H1 (cell line): ENCODE data around the gene MCF2L2. TPM values are rescaled to one million over a fixed set of nuclear protein-coding genes. Genes with fewer than 3 reads are reported as not detected.

Source experiments
- EZH2 ChIP-seq: fragments of 200-600 bp; sonication (generic); IDR thresholded peaks from 2 replicates; pipeline ENCODE4 v1.7.1; 2012; ENCODE audit warnings: low read depth, mild to moderate bottlenecking, moderate library complexity, low read length, inconsistent platforms; ENCODE audit not compliant: severe bottlenecking
- polyA plus RNA-seq, 7 experiments: library from polyadenylated mRNA; depleted of rRNA in 3 of 7; stranded (reverse) in 5 of 7; unstranded in 2 of 7; fragments of >200 nt in 5 of 7; fragments of 200-250 nt in 2 of 7; gene quantifications; 1 replicate in 5 of 7; 2 replicates in 1 of 7; 4 replicates in 1 of 7; pipeline versions ENCODE4 v1.2.1 to v1.2.3, GENCODE V29; 2011 to 2013; ENCODE audit warnings: missing spikeins in 2 of 7, mixed read lengths in 2 of 7
- total RNA-seq: library from RNA; stranded (reverse); fragmentation: NEBNext Ultra II Directional; extraction: Animal tissue kit (Norgen Biotek cat#: 25700); gene quantifications from 2 replicates; pipeline ENCODE4 v1.2.1, GENCODE V29; 2021

The MCF2L2 gene
- total and polyA plus RNA-seq, 2 of the 8 experiments (the other 6 are each of a cell fraction or from before 2014, with no cell fraction given) = 4.1 to 13.7 TPM

DNA sequence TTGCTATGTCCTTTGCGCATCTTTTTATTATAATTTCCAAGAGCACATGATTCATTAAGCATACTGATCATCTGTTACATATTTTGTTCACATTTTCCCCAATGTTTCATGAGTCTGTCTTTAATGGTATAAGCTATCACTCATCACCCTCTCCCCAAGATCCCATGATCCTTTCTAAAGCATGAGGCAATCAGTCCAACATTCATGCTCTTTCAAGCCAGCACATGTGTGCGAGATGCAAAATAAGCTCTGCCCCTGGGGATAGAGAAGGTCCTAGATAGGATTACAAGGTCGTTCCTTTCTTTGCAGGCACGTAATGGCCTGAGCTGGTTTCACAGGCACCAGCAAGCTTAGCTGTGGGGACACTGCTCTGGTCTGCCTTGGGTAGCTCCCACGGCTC, 207.6 kb downstream of the MCF2L2 start (continued):
- TF ChIP-seq EZH2 = no peak
